ENCODE data around the gene TRIO.

GRCh38 chr5:14158890-14159666 is 15.9 kb downstream of the TRIO start:
- TF ChIP-seq POLR2AphosphoS5 (IDR thresholded peaks at IDR 0.05; ENCODE audit: low read depth, low read length) = no peak
- TF ChIP-seq, protein P1, sequence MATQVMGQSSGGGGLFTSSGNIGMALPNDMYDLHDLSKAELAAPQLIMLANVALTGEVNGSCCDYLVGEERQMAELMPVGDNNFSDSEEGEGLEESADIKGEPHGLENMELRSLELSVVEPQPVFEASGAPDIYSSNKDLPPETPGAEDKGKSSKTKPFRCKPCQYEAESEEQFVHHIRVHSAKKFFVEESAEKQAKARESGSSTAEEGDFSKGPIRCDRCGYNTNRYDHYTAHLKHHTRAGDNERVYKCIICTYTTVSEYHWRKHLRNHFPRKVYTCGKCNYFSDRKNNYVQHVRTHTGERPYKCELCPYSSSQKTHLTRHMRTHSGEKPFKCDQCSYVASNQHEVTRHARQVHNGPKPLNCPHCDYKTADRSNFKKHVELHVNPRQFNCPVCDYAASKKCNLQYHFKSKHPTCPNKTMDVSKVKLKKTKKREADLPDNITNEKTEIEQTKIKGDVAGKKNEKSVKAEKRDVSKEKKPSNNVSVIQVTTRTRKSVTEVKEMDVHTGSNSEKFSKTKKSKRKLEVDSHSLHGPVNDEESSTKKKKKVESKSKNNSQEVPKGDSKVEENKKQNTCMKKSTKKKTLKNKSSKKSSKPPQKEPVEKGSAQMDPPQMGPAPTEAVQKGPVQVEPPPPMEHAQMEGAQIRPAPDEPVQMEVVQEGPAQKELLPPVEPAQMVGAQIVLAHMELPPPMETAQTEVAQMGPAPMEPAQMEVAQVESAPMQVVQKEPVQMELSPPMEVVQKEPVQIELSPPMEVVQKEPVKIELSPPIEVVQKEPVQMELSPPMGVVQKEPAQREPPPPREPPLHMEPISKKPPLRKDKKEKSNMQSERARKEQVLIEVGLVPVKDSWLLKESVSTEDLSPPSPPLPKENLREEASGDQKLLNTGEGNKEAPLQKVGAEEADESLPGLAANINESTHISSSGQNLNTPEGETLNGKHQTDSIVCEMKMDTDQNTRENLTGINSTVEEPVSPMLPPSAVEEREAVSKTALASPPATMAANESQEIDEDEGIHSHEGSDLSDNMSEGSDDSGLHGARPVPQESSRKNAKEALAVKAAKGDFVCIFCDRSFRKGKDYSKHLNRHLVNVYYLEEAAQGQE (IDR thresholded peaks at IDR 0.05; ENCODE audit: insufficient read depth in 1 of 2, low read depth in 2 of 2, low read length in 2 of 2) = no peak

Data from PFSK-1 (cell line).